HCT116 (cell line): ENCODE measurements around the gene PDE4B. TPM values are rescaled to one million over a fixed set of nuclear protein-coding genes. Genes with fewer than 3 reads are reported as not detected.
A peak's percentile ranks its signal among the peaks of the same experiment; 100 is the strongest.

Experiments used
- ATAC-seq: fragments of 200-7000 bp; cut with Tn5 transposase; 2 replicates; pipeline ENCODE4 v1.9.1; 2020; ENCODE audit warnings: mild to moderate bottlenecking, moderate library complexity
- BruUV-seq: library from RNA; stranded (reverse); fragments of 400-500 nt; replicated peaks from 2 replicates; lab custom pipeline; 2021; lab: Mats Ljungman, UMichigan
- CTCF ChIA-PET: fragments of 300-600 bp; sonication (Branson Sonifier 250); formaldehyde crosslinking; loops from one replicate; lab custom pipeline; 2021; ENCODE audit warnings: antibody characterized with exemption; lab: Charles Lee
- POLR2A ChIA-PET: fragments of 300-600, 350-600 bp; sonication (Branson Sonifier 250); formaldehyde crosslinking; loops from one replicate; lab custom pipeline; 2021; ENCODE audit warnings: antibody characterized with exemption; lab: Charles Lee
- RAD21 ChIA-PET, 2 experiments: fragments of 300-600 bp; sonication (Branson Sonifier 250); formaldehyde crosslinking; loops; one replicate each; lab custom pipeline; 2023; ENCODE audit warnings: low total read pairs in 2 of 2; ENCODE audit not compliant: uncharacterized antibody in 2 of 2, unreplicated experiment in 2 of 2, low non-redundant PET in 1 of 2; lab: Charles Lee
- DNase-seq: peaks from one replicate; pipeline ENCODE4 v3.0.0-alpha.2; 2010; ENCODE audit warnings: low read depth, low spot score
- H2AFZ ChIP-seq: fragments of 200-600 bp; shearing (Covaris generic), sonication (generic); 2 replicates; pipeline ENCODE4 v1.6.1; 2017; ENCODE audit warnings: low read depth, mixed run types, mixed read lengths, antibody characterized with exemption, low read length; ENCODE audit not compliant: poor library complexity, severe bottlenecking
- H3K27ac ChIP-seq: 2 replicates; pipeline ENCODE4 v1.5.1; 2012; ENCODE audit warnings: low read depth, low read length
- H3K27me3 ChIP-seq: fragments of 200-600 bp; sonication (generic); 2 replicates; pipeline ENCODE4 v1.6.1; 2016; ENCODE audit warnings: mixed run types, low read length, mixed read lengths; ENCODE audit not compliant: insufficient read depth
- H3K36me3 ChIP-seq, 2 experiments: fragments of 200-500 bp in 1 of 2; fragments of 200-600 bp in 1 of 2; sonication (Bioruptor generic) in 1 of 2; sonication (generic) in 1 of 2; 2 replicates each; pipeline versions ENCODE4 v1.5.1 to v1.6.1; 2014 to 2016; ENCODE audit warnings: low read length in 2 of 2, inconsistent platforms in 1 of 2, mixed read lengths in 1 of 2, mixed run types in 1 of 2; ENCODE audit not compliant: insufficient read depth in 2 of 2, control insufficient read depth in 1 of 2
- H3K4me1 ChIP-seq, 2 experiments: fragments of 200-600 bp in 1 of 2; sonication (generic) in 1 of 2; 2 replicates each; pipeline versions ENCODE4 v1.5.1 to v1.6.1; 2012 to 2017; ENCODE audit warnings: low read length in 2 of 2, inconsistent platforms in 1 of 2, mild to moderate bottlenecking in 1 of 2, mixed read lengths in 1 of 2, mixed run types in 1 of 2, moderate library complexity in 1 of 2; ENCODE audit not compliant: insufficient read depth in 2 of 2, control insufficient read depth in 1 of 2
- H3K4me2 ChIP-seq: fragments of 200-600 bp; sonication (generic); 2 replicates; pipeline ENCODE4 v1.6.1; 2017; ENCODE audit warnings: mixed run types, low read length, mixed read lengths
- H3K4me3 ChIP-seq, 2 experiments: fragments of 200-600 bp in 1 of 2; sonication (generic) in 1 of 2; replicated peaks in 1 of 2; 2 replicates each; pipeline ENCODE4 v1.5.1; 2011 to 2016; ENCODE audit warnings: low read length in 2 of 2, control low read depth in 1 of 2, low read depth in 1 of 2, mild to moderate bottlenecking in 1 of 2, mixed read lengths in 1 of 2, mixed run types in 1 of 2
- H3K79me2 ChIP-seq: fragments of 200-600 bp; sonication (generic); 2 replicates; pipeline ENCODE4 v1.6.1; 2017; ENCODE audit warnings: mild to moderate bottlenecking, mixed run types, low read length, moderate library complexity, mixed read lengths; ENCODE audit not compliant: insufficient read depth
- H3K9ac ChIP-seq: fragments of 200-600 bp; sonication (generic); 2 replicates; pipeline ENCODE4 v1.6.1; 2016; ENCODE audit warnings: low read length, mixed read lengths
- H3K9me2 ChIP-seq: fragments of 200-600 bp; sonication (generic), shearing (Covaris generic); 2 replicates; pipeline ENCODE4 v1.6.1; 2017; ENCODE audit warnings: mixed run types, mild to moderate bottlenecking, moderate library complexity; ENCODE audit not compliant: insufficient read depth
- H3K9me3 ChIP-seq, 2 experiments: fragments of 200-500 bp in 1 of 2; fragments of 200-600 bp in 1 of 2; sonication (Bioruptor generic) in 1 of 2; sonication (generic) in 1 of 2; 2 replicates each; pipeline ENCODE4 v1.6.1; 2014 to 2017; ENCODE audit warnings: low read length in 2 of 2, mixed read lengths in 2 of 2, inconsistent platforms in 1 of 2, low read depth in 1 of 2, mild to moderate bottlenecking in 1 of 2, mixed run types in 1 of 2, moderate library complexity in 1 of 2; ENCODE audit not compliant: control insufficient read depth in 1 of 2, insufficient read depth in 1 of 2
- H4K20me1 ChIP-seq: fragments of 200-600 bp; sonication (generic), shearing (Covaris generic); 2 replicates; pipeline ENCODE4 v1.6.1; 2017; ENCODE audit warnings: mixed run types, mild to moderate bottlenecking, moderate library complexity; ENCODE audit not compliant: insufficient read depth
- CBX3 ChIP-seq: IDR thresholded peaks from 2 replicates; pipeline ENCODE4 v1.6.1; 2012; ENCODE audit warnings: low read depth
- CEBPB ChIP-seq: IDR thresholded peaks from 2 replicates; pipeline ENCODE4 v1.6.1; 2012; ENCODE audit warnings: low read depth
- CTCF ChIP-seq, 3 experiments: fragments of 200-600 bp in 1 of 3; sonication (generic) in 1 of 3; IDR thresholded peaks in 2 of 3; conservative IDR thresholded peaks in 1 of 3; 2 replicates each; pipeline ENCODE4 v1.5.1; 2012 to 2017; ENCODE audit warnings: low read depth in 2 of 3, low read length in 2 of 3, antibody characterized with exemption in 1 of 3, borderline replicate concordance in 1 of 3, control low read depth in 1 of 3, mild to moderate bottlenecking in 1 of 3, mixed read lengths in 1 of 3, mixed run types in 1 of 3, moderate library complexity in 1 of 3; ENCODE audit not compliant: insufficient read depth in 1 of 3
- ELF1 ChIP-seq: IDR thresholded peaks from 2 replicates; pipeline ENCODE4 v1.6.1; 2012; ENCODE audit warnings: low read depth, borderline replicate concordance
- EZH2 ChIP-seq: fragments of 200-600 bp; sonication (generic); IDR thresholded peaks from 2 replicates; pipeline ENCODE4 v1.6.1; 2017; ENCODE audit warnings: antibody characterized with exemption, mixed run types
- POLR2A ChIP-seq: IDR thresholded peaks from 2 replicates; pipeline ENCODE4 v1.7.0; 2011; ENCODE audit warnings: borderline replicate concordance; ENCODE audit not compliant: insufficient read depth, insufficient read length; ENCODE audit errors: extremely low read depth
- RAD21 ChIP-seq: IDR thresholded peaks from 2 replicates; pipeline ENCODE4 v1.6.1; 2012; ENCODE audit warnings: low read depth, mild to moderate bottlenecking
- REST ChIP-seq: IDR thresholded peaks from 2 replicates; pipeline ENCODE4 v1.6.1; 2012; ENCODE audit warnings: low read depth
- SIN3A ChIP-seq: IDR thresholded peaks from 2 replicates; pipeline ENCODE4 v1.6.1; 2012; ENCODE audit warnings: low read depth
- SRF ChIP-seq: IDR thresholded peaks from 2 replicates; pipeline ENCODE4 v1.6.1; 2012; ENCODE audit warnings: low read depth
- TCF7L2 ChIP-seq: IDR thresholded peaks from 2 replicates; pipeline ENCODE4 v1.7.0; 2011; ENCODE audit warnings: borderline replicate concordance, inconsistent platforms; ENCODE audit not compliant: insufficient read depth, insufficient read length; ENCODE audit errors: extremely low read depth
- intact Hi-C: fragments of 100-400 bp; cut with micrococcal nuclease; formaldehyde crosslinking; loops from 2 replicates; pipeline ENCODE4 v1.10.0; 2022
- total RNA-seq: library from RNA; stranded (reverse); gene quantifications from one replicate; pipeline ENCODE4 v1.2.1, GENCODE V29; 2021; ENCODE audit not compliant: unreplicated experiment

Gene PDE4B
- total RNA-seq, 1 experiment from 2014 or later: 76.9 TPM

GRCh38 chr1:66251546-66251945, 458.9 kb downstream of the PDE4B start:
- intact Hi-C loops: no loop called here
- TF ChIP-seq CBX3 (peak; percentile 42; the same call in 1 of the 2 replicates), TCF7L2 (no peak), CEBPB (no peak)
- H4K20me1 ChIP-seq: no peaks in the 10 kb centered on the region
- ChIA-PET POLR2A (interaction anchor here (0.6 to 1.5 kb wide), 3 partner anchors 193 to 252 kb away, joined by 3 to 6 read pairs (median 4); no protein-coding TSS in a partner anchor), CTCF (interaction anchor here (1.0 to 10.2 kb wide), 6 partner anchors 9 to 199 kb away, joined by 3 to 122 read pairs (median 6); no protein-coding TSS in a partner anchor), RAD21 (interaction anchor here (0.9 to 4.5 kb wide), 3 partner anchors 194 to 253 kb away, joined by 3 to 23 read pairs (median 7); no protein-coding TSS in a partner anchor)
- DNase-seq (no peak), ATAC-seq (peak; percentile 41)
- H3K9me2 ChIP-seq: no peaks in the 10 kb centered on the region
- H2AFZ ChIP-seq: peak overlapping the region; percentile 47
- H3K27me3 ChIP-seq: no peaks in the 10 kb centered on the region
- no peaks in the 10 kb centered on the region for H3K9me3 ChIP-seq
- no peaks in the 10 kb centered on the region for H3K79me2 ChIP-seq
- H3K36me3 ChIP-seq: no peaks in the 10 kb centered on the region
- peaks cover 15 to 43% of the 10 kb centered on the region in 2 experiments for H3K4me1 ChIP-seq
- H3K4me2 ChIP-seq: no peak overlapping the region
- H3K27ac ChIP-seq: no peak overlapping the region
- BruUV-seq: no TSS peak
- H3K4me3 ChIP-seq: no peak overlapping the region
- H3K9ac ChIP-seq: no peak overlapping the region

- RAD21 ChIA-PET: interaction anchor here (1.0 to 4.5 kb wide), 2 partner anchors 192 to 193 kb away, joined by 3 to 23 read pairs; no protein-coding TSS in a partner anchor
- Histone ChIP-seq H2AFZ (peak overlapping the region; percentile 51), H3K36me3 (no peaks in the 10 kb centered on the region), H3K79me2 (no peaks in the 10 kb centered on the region), H3K9me2 (no peaks in the 10 kb centered on the region), H3K4me3 (no peak overlapping the region), H3K4me2 (0 out of 2 replicates have a peak overlapping the region, but pooled peaks have one; percentile 3), H3K9ac (no peak overlapping the region), H4K20me1 (no peaks in the 10 kb centered on the region), H3K27me3 (no peaks in the 10 kb centered on the region), H3K9me3 (no peaks in the 10 kb centered on the region), H3K27ac (peak overlapping the region; percentile 12; the same call in 1 of the 2 replicates), H3K4me1 (peaks cover 17 to 62% of the 10 kb centered on the region in 2 experiments)
- BruUV-seq: no TSS peak
- POLR2A ChIA-PET: interaction anchor here (1.1 kb wide), 1 partner anchor 193 kb away, joined by 4 read pairs; no protein-coding TSS in a partner anchor
- ATAC-seq (peak; percentile 88), DNase-seq (peak; percentile 65)
- CTCF ChIA-PET: interaction anchor here (1.0 to 10.2 kb wide), 4 partner anchors 11 to 251 kb away, joined by 4 to 122 read pairs (median 12); no protein-coding TSS in a partner anchor
- 0 out of 2 replicates have a peak, but pooled peaks have one; percentile 34 for TF ChIP-seq SRF
- TF ChIP-seq REST: no peak
- TF ChIP-seq POLR2A: no peak
- peak; percentile 99 for TF ChIP-seq RAD21
- peak; percentile 8; the same call in 1 of the 2 replicates for TF ChIP-seq CBX3
- no peak for TF ChIP-seq EZH2
- peak; percentile 14; the same call in 1 of the 2 replicates for TF ChIP-seq CEBPB
- no peak for TF ChIP-seq SIN3A
- TF ChIP-seq CTCF (IDR thresholded peaks at IDR 0.05 in 2 of 3, conservative IDR thresholded peaks at IDR 0.05 in 1 of 3; ENCODE audit: borderline replicate concordance in 1 of 3, insufficient read depth in 1 of 3, low read depth in 2 of 3, low read length in 2 of 3): peak; percentile 67 to 93 (median 87)
- TF ChIP-seq ELF1: no peak
- intact Hi-C loops: loop anchor here (1.0 to 2.0 kb wide), 3 partner anchors 193 to 473 kb away; no protein-coding TSS in a partner anchor
Observed at GRCh38 chr1:66253330-66253921, 460.7 kb downstream of the PDE4B start.
